ENCODE data around the gene FAM131C. TPM values are rescaled to one million over a fixed set of nuclear protein-coding genes. Genes with fewer than 3 reads are reported as not detected.

The FAM131C gene
- total RNA-seq, 1 donor from 2014 or later = not detected

Other genes starting within 250 kb of the FAM131C start
- 28.7 TPM for gene SPEN, start 225.9 kb downstream of the FAM131C start, total RNA-seq
- 14.3 TPM for gene ZBTB17, start 97.5 kb downstream of the FAM131C start, total RNA-seq
- not detected for gene SRARP, start 69.4 kb downstream of the FAM131C start, total RNA-seq
- gene HSPB7, start 55.6 kb downstream of the FAM131C start, total RNA-seq = 1.2 TPM
- gene CLCNKA, start 51.6 kb downstream of the FAM131C start, total RNA-seq = 0.08 TPM
- gene CLCNKB, start 29.9 kb downstream of the FAM131C start, total RNA-seq = not detected
- gene EPHA2, start 82.4 kb upstream of the FAM131C start, total RNA-seq = 6.5 TPM
- 1.9 TPM for gene ARHGEF19, start 139.0 kb upstream of the FAM131C start, total RNA-seq
- gene CPLANE2, start 163.5 kb upstream of the FAM131C start, total RNA-seq = 4.7 TPM

All from left lobe of liver (tissue), 1 donor.